SJCRH30 (cell line): ENCODE measurements around the gene ASIC4. TPM values are rescaled to one million over a fixed set of nuclear protein-coding genes. Genes with fewer than 3 reads are reported as not detected.

Source experiments
- DNase-seq, 2 experiments: peaks; one replicate each; pipeline ENCODE4 v3.0.0-alpha.2; 2015 to 2020
- H3K27ac ChIP-seq: fragments of 250-450 bp; sonication (Bioruptor Pico); 2 replicates; pipeline ENCODE4 v1.5.1; 2020; ENCODE audit warnings: mild to moderate bottlenecking, moderate library complexity
- H3K27me3 ChIP-seq: fragments of 250-450 bp; sonication (Bioruptor Pico); 2 replicates; pipeline ENCODE4 v1.5.1; 2020; ENCODE audit warnings: mild to moderate bottlenecking, moderate library complexity
- H3K36me3 ChIP-seq: fragments of 250-450 bp; sonication (Bioruptor Pico); 2 replicates; pipeline ENCODE4 v1.5.1; 2020; ENCODE audit warnings: mild to moderate bottlenecking, moderate library complexity
- H3K4me1 ChIP-seq: fragments of 250-450 bp; sonication (Bioruptor Pico); 2 replicates; pipeline ENCODE4 v1.5.1; 2020; ENCODE audit warnings: mild to moderate bottlenecking, moderate library complexity
- H3K4me3 ChIP-seq: fragments of 250-450 bp; sonication (Bioruptor Pico); 2 replicates; pipeline ENCODE4 v1.5.1; 2020; ENCODE audit warnings: mild to moderate bottlenecking, moderate library complexity
- H3K9me3 ChIP-seq: fragments of 250-450 bp; sonication (Bioruptor Pico); replicated peaks from 2 replicates; pipeline ENCODE4 v1.5.1; 2020; ENCODE audit warnings: mild to moderate bottlenecking, moderate library complexity
- total RNA-seq: library from RNA; depleted of rRNA; stranded (reverse); fragments of >200 nt; shearing (Covaris generic); gene quantifications from 2 replicates; pipeline ENCODE4 v1.2.3, GENCODE V29; 2014

The ASIC4 gene
- total RNA-seq, 1 experiment from 2014 or later: 0.67 TPM

- no peak overlapping the region for H3K27ac ChIP-seq
- H3K27me3 ChIP-seq: no peaks in the 10 kb centered on the region
- H3K4me1 ChIP-seq: no peaks in the 10 kb centered on the region; the same call in 1 of the 2 replicates
- no peak for DNase-seq
- no peak overlapping the region for H3K4me3 ChIP-seq
- no peaks in the 10 kb centered on the region for H3K36me3 ChIP-seq
- H3K9me3 ChIP-seq: no peaks in the 10 kb centered on the region
These were observed 25.5 kb upstream of the ASIC4 start for GRCh38 chr2:219488844-219489194.

DNA sequence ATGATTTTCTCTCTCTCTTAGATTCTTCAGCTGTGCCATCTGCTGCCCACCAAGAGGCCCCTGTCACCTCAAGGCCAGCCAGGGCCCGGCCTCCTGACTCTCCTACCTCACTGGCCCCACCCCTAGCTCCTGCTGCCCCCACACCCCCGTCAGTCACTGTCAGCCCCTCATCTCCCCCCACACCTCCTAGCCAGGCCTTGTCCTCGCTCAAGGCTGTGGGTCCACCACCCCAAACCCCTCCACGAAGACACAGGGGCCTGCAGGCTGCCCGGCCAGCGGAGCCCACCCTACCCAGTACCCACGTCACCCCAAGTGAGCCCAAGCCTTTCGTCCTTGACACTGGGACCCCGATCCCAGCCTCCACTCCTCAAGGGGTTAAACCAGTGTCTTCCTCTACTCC is 25.0 kb upstream of the ASIC4 start:
- no peaks in the 10 kb centered on the region for H3K36me3 ChIP-seq

DNA sequence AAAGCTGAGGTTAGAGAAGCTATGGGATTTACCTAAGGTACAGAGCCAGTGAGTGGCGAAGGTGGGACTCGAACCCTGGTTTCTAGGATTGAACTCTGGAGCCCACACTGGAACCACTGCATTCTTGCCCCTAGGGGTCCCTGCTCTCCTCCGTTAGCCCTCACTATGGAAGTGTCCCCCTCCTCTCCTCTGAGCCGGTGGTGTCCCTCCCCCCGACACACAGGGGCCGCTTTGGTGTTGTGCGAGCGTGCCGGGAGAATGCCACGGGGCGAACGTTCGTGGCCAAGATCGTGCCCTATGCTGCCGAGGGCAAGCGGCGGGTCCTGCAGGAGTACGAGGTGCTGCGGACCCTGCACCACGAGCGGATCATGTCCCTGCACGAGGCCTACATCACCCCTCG is 24.1 kb upstream of the ASIC4 start:
- DNase-seq: no peak
- H3K4me1 ChIP-seq: no peaks in the 10 kb centered on the region; the same call in 1 of the 2 replicates
- H3K27ac ChIP-seq: no peak overlapping the region
- no peaks in the 10 kb centered on the region for H3K36me3 ChIP-seq
- H3K9me3 ChIP-seq: no peaks in the 10 kb centered on the region
- H3K4me3 ChIP-seq: no peak overlapping the region
- H3K27me3 ChIP-seq: no peaks in the 10 kb centered on the region

More for the DNA sequence above, 25.0 kb upstream of the ASIC4 start:
- no peaks in the 10 kb centered on the region; the same call in 1 of the 2 replicates for H3K4me1 ChIP-seq
- no peaks in the 10 kb centered on the region for H3K27me3 ChIP-seq
- H3K27ac ChIP-seq: no peak overlapping the region
- H3K9me3 ChIP-seq: no peaks in the 10 kb centered on the region
- DNase-seq: no peak
- no peak overlapping the region for H3K4me3 ChIP-seq

GRCh38 chr2:219490600-219491130 is 23.6 kb upstream of the ASIC4 start:
- Histone ChIP-seq H3K27ac (no peak overlapping the region), H3K36me3 (no peaks in the 10 kb centered on the region), H3K9me3 (no peaks in the 10 kb centered on the region), H3K4me3 (no peak overlapping the region), H3K4me1 (peaks cover 2% of the 10 kb centered on the region), H3K27me3 (no peaks in the 10 kb centered on the region)
- no peak for DNase-seq

DNA sequence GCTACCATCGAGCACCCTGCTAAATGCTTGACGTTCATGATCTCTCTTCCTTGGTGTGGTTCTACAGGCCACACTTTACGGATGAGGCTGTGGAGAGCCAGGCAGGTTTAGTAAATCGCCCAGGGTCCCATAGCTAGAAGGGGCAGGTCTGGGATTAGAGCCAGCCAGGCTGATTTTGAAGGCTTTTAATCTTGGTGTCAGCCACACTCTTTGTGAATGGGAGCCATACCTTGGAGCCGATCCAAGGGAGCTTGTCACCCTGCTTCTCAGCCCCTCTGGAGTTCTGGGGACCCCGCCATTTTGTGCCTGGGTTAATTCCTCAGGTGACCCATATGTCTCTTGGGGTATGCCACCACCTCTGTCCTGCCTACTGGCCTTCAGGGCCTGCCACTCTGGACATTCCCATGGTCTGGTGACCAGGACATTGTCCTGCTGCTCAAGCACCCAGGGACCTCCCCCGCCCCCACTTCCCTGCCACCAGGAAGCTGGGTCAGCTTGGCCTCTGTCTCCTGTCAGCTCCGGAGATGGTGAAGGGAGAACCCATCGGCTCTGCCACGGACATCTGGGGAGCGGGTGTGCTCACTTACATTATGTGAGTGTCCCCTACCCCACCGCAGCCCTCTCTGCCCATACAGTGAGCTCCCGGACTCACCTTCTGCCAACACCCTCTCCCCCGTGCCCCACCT is 22.9 kb upstream of the ASIC4 start:
- Histone ChIP-seq H3K36me3 (no peaks in the 10 kb centered on the region), H3K4me3 (no peak overlapping the region), H3K27ac (no peak overlapping the region), H3K9me3 (no peaks in the 10 kb centered on the region), H3K27me3 (no peaks in the 10 kb centered on the region), H3K4me1 (peaks cover 6% of the 10 kb centered on the region)
- no peak for DNase-seq

GRCh38 chr2:219492575-219492974 is 21.7 kb upstream of the ASIC4 start:
- H3K4me3 ChIP-seq: no peak overlapping the region
- no peak overlapping the region for H3K27ac ChIP-seq
- H3K9me3 ChIP-seq: no peaks in the 10 kb centered on the region
- peaks cover 6% of the 10 kb centered on the region for H3K4me1 ChIP-seq
- H3K36me3 ChIP-seq: no peaks in the 10 kb centered on the region
- H3K27me3 ChIP-seq: no peaks in the 10 kb centered on the region
- no peak for DNase-seq

DNA sequence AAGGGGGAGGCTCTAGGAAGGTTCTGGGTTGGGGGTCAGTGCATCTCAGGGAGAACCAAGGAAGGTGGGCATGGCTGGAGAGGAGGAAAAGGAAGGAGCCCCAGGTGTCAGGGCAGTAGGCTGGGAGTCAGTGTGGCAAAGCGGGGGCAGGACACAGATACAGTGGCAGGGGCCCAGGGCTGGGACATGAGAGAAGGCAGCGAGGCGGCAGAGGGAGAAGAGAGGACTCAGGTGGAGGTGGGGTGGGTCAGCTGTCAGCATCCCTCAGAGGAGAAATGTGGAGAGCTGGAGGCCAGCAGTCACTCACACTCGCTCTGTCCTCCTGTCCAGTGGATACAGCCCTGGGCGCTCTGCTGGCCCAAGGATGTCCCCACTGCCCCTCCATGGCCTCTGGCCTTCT is 21.2 kb upstream of the ASIC4 start:
- Histone ChIP-seq H3K36me3 (no peaks in the 10 kb centered on the region), H3K27me3 (no peaks in the 10 kb centered on the region), H3K4me1 (peaks cover 6% of the 10 kb centered on the region), H3K9me3 (no peaks in the 10 kb centered on the region), H3K27ac (no peak overlapping the region), H3K4me3 (no peak overlapping the region)
- no peak for DNase-seq

GRCh38 chr2:219494952-219495530 is 19.2 kb upstream of the ASIC4 start:
- Histone ChIP-seq H3K36me3 (no peaks in the 10 kb centered on the region), H3K4me1 (peaks cover 9% of the 10 kb centered on the region), H3K9me3 (no peaks in the 10 kb centered on the region), H3K27me3 (no peaks in the 10 kb centered on the region), H3K4me3 (no peak overlapping the region), H3K27ac (no peak overlapping the region)
- DNase-seq: no peak

DNA sequence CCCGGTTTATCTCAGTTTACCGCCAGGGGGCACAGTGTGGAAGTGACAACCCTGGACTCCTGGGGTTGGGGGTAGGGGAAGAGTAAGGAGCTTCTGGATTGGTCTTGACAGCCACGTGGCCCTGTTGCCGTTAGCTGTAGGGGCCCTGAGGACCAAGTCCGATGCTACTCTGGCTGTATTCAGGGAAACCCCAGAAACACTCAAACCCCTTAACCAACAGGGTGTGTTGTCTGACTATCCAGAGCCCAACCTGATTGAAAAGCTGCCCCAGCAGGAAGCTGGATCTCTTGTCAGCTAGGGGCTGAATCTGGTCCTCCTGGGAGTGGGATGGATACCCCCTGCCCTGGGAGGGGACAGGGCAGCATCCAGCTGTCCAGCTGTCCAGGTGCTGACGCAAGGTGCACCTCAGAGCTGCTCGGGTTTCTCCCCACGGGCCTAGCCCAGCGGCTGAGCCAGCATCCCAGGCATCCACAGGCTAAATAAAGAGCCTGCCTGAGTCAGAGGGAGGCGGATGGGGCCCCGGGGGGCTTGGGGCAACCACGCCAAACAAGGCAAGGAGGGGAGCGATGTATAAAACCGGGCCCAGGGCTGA is 18.7 kb upstream of the ASIC4 start:
- Histone ChIP-seq H3K27me3 (no peaks in the 10 kb centered on the region), H3K4me3 (no peak overlapping the region), H3K9me3 (no peaks in the 10 kb centered on the region), H3K27ac (no peak overlapping the region), H3K36me3 (no peaks in the 10 kb centered on the region), H3K4me1 (peaks cover 14% of the 10 kb centered on the region)
- DNase-seq: peak; percentile 81 to 90

- Histone ChIP-seq H3K4me3 (no peak overlapping the region), H3K27me3 (no peaks in the 10 kb centered on the region), H3K27ac (no peak overlapping the region), H3K36me3 (no peaks in the 10 kb centered on the region), H3K9me3 (no peaks in the 10 kb centered on the region), H3K4me1 (peaks cover 14% of the 10 kb centered on the region)
- DNase-seq: no peak
These were observed 17.9 kb upstream of the ASIC4 start for GRCh38 chr2:219496247-219496824.

GRCh38 chr2:219496825-219497494 is 17.3 kb upstream of the ASIC4 start:
- DNase-seq: no peak
- peaks cover 14% of the 10 kb centered on the region for H3K4me1 ChIP-seq
- no peaks in the 10 kb centered on the region for H3K9me3 ChIP-seq
- H3K27me3 ChIP-seq: no peaks in the 10 kb centered on the region
- no peaks in the 10 kb centered on the region for H3K36me3 ChIP-seq
- H3K27ac ChIP-seq: no peak overlapping the region
- H3K4me3 ChIP-seq: no peak overlapping the region

- Histone ChIP-seq H3K4me1 (peaks cover 14% of the 10 kb centered on the region), H3K9me3 (no peaks in the 10 kb centered on the region), H3K27me3 (no peaks in the 10 kb centered on the region), H3K27ac (peak overlapping the region; percentile 9), H3K36me3 (no peaks in the 10 kb centered on the region), H3K4me3 (peak overlapping the region; percentile 60)
- peak; percentile 34 to 41 for DNase-seq
These were observed 16.6 kb upstream of the ASIC4 start for GRCh38 chr2:219497495-219498279.

DNA sequence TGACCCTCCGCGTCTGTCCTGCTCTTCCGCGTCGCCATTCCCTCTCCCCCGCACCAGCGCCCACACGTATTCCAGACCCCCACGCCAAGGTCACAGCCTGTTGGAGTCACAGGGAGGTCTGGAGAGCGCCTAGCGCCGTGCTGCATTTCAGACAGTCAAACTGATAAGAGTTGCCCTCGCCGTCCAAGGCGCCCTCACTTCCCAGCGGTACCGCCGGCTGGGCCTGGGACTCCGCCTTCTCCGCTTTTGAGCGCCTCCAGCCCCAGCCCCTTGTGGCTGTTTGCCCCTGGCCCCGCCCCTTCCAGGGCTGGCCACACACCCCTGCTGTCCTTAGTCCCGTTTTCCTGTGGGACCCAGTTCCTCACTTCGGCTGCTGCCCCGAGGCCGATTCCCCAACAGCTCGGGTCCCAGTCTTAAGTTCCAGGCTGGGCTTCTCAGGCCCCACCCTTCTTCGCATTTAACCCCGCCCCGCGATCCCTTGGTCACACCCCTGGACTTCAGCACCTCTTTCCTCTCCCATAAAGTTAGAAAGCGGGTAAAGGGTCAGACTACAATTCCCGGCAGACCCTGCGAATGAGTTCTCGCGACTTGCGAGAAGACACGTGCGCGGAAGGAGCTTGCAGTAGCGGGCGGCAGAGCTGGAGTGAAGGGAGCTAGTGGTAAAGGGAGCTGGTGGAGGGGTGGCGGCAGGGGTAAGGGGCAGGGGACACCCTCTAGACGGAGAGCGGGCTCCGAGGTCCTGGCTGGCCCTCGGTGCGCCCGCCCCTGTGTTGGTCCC is 15.8 kb upstream of the ASIC4 start, which contains the start of gene GMPPA:
Gene GMPPA (plus strand): TSS at position 612 of the 778 bp plus-strand sequence. CDS start 1,085 bp downstream, outside the sequence.
- no peaks in the 10 kb centered on the region for H3K36me3 ChIP-seq
- H3K9me3 ChIP-seq: no peaks in the 10 kb centered on the region
- peak within 1 kb of the TSS; percentile 60 for H3K4me3 ChIP-seq
- peak; percentile 98 to 99 for DNase-seq
- no peaks in the 10 kb centered on the region for H3K27me3 ChIP-seq
- H3K27ac ChIP-seq: peak within 1 kb of the TSS; percentile 35
- H3K4me1 ChIP-seq: peaks cover 14% of the 10 kb centered on the region

GRCh38 chr2:219499058-219499307 is 15.3 kb upstream of the ASIC4 start:
- H3K4me1 ChIP-seq: peaks cover 14% of the 10 kb centered on the region
- no peaks in the 10 kb centered on the region for H3K27me3 ChIP-seq
- H3K27ac ChIP-seq: peak overlapping the region; percentile 35; the same call in 1 of the 2 replicates
- no peaks in the 10 kb centered on the region for H3K9me3 ChIP-seq
- peak overlapping the region; percentile 60 for H3K4me3 ChIP-seq
- DNase-seq: no peak
- no peaks in the 10 kb centered on the region for H3K36me3 ChIP-seq
